A204.1 (cell line): ENCODE data around the gene GTF2H2C_2.
"Not testable (repeated sequence)": the region's sequence is repeated elsewhere in the genome, so short reads cannot be mapped to it uniquely, and the experiment has no call there.

Experiments used
- FAIRE-seq: peaks from 2 replicates; lab custom pipeline; 2012; peaks lifted over from hg19 to GRCh38; lab: Jason Lieb, UNC

The GTF2H2C_2 gene

GRCh38 chr5:70415117-70415516, at the start of gene GTF2H2C_2:
GTF2H2C_2 (plus strand) TSS chr5:70415368.
- FAIRE-seq: not testable (repeated sequence)

GRCh38 chr5:70400984-70401686, 14.0 kb upstream of the GTF2H2C_2 start:
- FAIRE-seq: not testable (repeated sequence)

GRCh38 chr5:70421322-70421721, 6.2 kb downstream of the GTF2H2C_2 start:
- FAIRE-seq: not testable (repeated sequence)

DNA sequence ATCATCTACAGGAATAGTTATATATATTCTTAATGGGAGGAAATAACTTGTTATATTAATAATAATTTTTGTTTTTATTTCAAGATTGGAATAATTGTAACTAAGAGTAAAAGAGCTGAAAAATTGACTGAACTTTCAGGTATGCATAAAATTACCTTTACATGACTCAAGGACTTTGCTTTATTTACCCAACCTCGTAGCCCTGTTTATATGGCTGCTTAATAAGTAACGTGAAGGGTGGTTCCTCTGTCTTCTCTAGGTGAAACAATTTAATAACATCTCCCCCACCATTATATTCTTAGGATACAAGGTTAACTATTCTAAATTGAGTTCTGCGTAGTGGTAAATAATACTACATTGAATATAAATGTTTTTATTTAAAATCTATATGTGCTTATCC, 8.0 kb downstream of the GTF2H2C_2 start:
- not testable (repeated sequence) for FAIRE-seq

DNA sequence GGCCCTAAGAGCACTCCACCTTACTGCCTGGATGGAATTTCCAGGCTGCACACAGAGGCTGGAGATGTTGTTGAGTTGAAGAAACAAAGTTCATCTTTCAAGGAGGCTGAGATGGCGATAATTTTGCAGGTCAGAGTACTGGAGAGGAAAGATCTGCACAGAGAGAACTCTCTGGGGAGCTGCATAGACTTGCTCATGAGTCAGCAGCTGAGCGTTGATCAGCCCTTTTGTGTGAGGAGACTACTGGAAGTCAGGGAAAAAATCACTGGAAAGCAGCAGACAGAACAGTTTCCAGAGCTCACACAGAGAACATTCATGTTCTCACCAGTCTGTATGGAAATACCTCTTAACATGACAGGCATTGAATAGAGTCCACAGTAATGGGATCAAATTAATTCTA, 23.4 kb downstream of the GTF2H2C_2 start:
- FAIRE-seq: not testable (repeated sequence)

GRCh38 chr5:70449565-70449964, 34.4 kb downstream of the GTF2H2C_2 start:
- not testable (repeated sequence) for FAIRE-seq

- FAIRE-seq: not testable (repeated sequence)
Observed at GRCh38 chr5:70451249-70451984, 36.2 kb downstream of the GTF2H2C_2 start.

- FAIRE-seq: not testable (repeated sequence)
Observed at GRCh38 chr5:70457093-70457492, 41.9 kb downstream of the GTF2H2C_2 start.

DNA sequence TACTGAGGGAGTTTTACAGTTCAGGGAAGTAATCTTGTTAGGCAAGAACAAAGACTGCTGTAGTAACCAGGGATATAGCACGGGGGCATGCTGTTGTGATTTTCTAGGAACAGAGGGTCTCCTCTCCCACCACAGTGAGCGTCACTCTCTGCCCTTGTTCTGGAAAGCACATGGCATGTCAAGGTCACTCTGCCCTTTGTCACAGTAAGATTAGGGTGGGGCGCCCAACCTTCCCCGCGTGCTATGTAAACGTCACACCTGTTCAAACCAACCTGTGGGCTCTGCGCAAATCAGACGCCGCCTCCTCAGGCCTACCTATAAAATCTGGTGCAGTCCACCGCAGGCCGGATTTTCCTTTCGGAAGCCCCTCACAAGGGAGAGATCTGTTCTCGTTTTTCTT, 44.0 kb downstream of the GTF2H2C_2 start:
- FAIRE-seq: not testable (repeated sequence)

DNA sequence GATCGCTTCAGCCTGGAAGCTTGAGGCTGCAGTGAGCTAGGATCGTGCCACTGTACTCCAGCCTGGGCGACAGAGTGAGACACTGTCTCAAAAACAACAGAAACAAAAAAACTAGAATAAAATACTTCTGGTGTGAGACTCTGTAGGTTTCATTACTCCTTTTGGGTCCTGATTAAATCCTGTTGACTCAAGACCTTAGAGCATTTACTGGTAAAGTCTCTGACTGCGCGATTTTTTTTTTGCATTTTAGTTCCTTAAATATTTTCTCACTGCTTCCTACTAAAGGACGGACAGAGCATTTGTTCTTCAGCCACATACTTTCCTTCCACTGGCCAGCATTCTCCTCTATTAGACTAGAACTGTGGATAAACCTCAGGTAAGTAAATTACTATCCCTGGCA, 46.8 kb downstream of the GTF2H2C_2 start:
- FAIRE-seq: not testable (repeated sequence)

- FAIRE-seq: not testable (repeated sequence)
Observed at GRCh38 chr5:70464019-70464637, 49.0 kb downstream of the GTF2H2C_2 start.

GRCh38 chr5:70469926-70470509, 54.9 kb downstream of the GTF2H2C_2 start:
- FAIRE-seq: not testable (repeated sequence)
